AG09309 (cell line): ENCODE results near the gene UBE4B.

Experiments used
- DNase-seq: peaks from one replicate; pipeline ENCODE4 v3.0.0-alpha.2; 2010; ENCODE audit warnings: low read depth
- H3K4me3 ChIP-seq: 2 replicates; pipeline ENCODE4 v1.5.1; 2011; ENCODE audit warnings: mild to moderate bottlenecking, low read depth, low read length, moderate library complexity; ENCODE audit not compliant: control insufficient read depth
- CTCF ChIP-seq: IDR thresholded peaks from 2 replicates; pipeline ENCODE4 v1.5.1; 2011; ENCODE audit warnings: mild to moderate bottlenecking, low read depth, low read length, inconsistent platforms; ENCODE audit not compliant: insufficient read depth, control insufficient read depth; ENCODE audit errors: missing control alignments

UBE4B gene

GRCh38 chr1:10185759-10186158 lies 153.0 kb downstream of the UBE4B start:
- H3K4me3 ChIP-seq = no peak overlapping the region
- no peak for TF ChIP-seq CTCF
- DNase-seq = no peak

- TF ChIP-seq CTCF = no peak
- DNase-seq = no peak
- H3K4me3 ChIP-seq = no peak overlapping the region
Measured at GRCh38 chr1:10186331-10187025, 153.7 kb downstream of the UBE4B start.

GRCh38 chr1:10187026-10187334 lies 154.2 kb downstream of the UBE4B start:
- H3K4me3 ChIP-seq = no peak overlapping the region
- DNase-seq = no peak
- no peak for TF ChIP-seq CTCF

GRCh38 chr1:10188133-10188650 lies 155.4 kb downstream of the UBE4B start:
- no peak for TF ChIP-seq CTCF
- DNase-seq = no peak
- H3K4me3 ChIP-seq = no peak overlapping the region

- no peak for TF ChIP-seq CTCF
- no peak overlapping the region for H3K4me3 ChIP-seq
- DNase-seq = no peak
Measured at GRCh38 chr1:10189659-10190058, 156.9 kb downstream of the UBE4B start.

- no peak for DNase-seq
- H3K4me3 ChIP-seq = no peak overlapping the region
- no peak for TF ChIP-seq CTCF
Measured at GRCh38 chr1:10192263-10192662, 159.5 kb downstream of the UBE4B start.
